GM10266 (cell line): ENCODE results near the gene LILRB5.

Experiments
- DNase-seq: peaks from one replicate; pipeline ENCODE4 v3.0.0; 2012; ENCODE audit errors: extremely low spot score
- TF ChIP-seq, protein P1 (sequence below): IDR thresholded peaks from 2 replicates; pipeline ENCODE4 v1.5.1; 2012; ENCODE audit warnings: mild to moderate bottlenecking, low read depth; ENCODE audit not compliant: control insufficient read depth, insufficient read depth; ENCODE audit errors: missing control alignments

LILRB5 gene

GRCh38 chr19:54257116-54257480 lies at the start of gene LILRB5:
TSS of gene LILRB5 (minus strand) at chr19:54257273. CDS start at chr19:54257193, 80 bp downstream.
- TF ChIP-seq, protein P1, sequence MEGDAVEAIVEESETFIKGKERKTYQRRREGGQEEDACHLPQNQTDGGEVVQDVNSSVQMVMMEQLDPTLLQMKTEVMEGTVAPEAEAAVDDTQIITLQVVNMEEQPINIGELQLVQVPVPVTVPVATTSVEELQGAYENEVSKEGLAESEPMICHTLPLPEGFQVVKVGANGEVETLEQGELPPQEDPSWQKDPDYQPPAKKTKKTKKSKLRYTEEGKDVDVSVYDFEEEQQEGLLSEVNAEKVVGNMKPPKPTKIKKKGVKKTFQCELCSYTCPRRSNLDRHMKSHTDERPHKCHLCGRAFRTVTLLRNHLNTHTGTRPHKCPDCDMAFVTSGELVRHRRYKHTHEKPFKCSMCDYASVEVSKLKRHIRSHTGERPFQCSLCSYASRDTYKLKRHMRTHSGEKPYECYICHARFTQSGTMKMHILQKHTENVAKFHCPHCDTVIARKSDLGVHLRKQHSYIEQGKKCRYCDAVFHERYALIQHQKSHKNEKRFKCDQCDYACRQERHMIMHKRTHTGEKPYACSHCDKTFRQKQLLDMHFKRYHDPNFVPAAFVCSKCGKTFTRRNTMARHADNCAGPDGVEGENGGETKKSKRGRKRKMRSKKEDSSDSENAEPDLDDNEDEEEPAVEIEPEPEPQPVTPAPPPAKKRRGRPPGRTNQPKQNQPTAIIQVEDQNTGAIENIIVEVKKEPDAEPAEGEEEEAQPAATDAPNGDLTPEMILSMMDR: no peak
- DNase-seq: no peak

- TF ChIP-seq, protein P1: no peak
- DNase-seq: no peak
Observed at GRCh38 chr19:54305141-54305540, 48.1 kb upstream of the LILRB5 start.

DNA sequence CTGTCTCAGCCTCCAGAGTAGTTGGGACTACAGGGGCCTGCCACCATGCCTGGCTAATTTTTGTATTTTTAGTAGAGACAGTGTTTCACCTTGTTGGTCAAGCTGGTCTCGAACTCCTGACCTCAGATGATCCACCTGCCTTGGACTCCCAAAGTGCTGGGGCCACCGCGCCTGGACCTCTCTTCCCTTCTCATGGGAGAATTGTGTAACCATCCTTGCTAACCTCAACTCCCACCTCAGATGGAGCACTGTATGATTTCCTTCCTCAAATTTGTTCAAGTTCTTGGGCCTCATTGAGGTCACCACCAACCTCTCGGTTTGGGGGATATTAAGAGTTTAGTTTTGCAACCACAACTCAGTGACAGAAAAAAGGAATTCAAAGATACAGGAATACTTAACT lies 45.2 kb upstream of the LILRB5 start:
- DNase-seq: no peak
- TF ChIP-seq, protein P1: no peak

DNA sequence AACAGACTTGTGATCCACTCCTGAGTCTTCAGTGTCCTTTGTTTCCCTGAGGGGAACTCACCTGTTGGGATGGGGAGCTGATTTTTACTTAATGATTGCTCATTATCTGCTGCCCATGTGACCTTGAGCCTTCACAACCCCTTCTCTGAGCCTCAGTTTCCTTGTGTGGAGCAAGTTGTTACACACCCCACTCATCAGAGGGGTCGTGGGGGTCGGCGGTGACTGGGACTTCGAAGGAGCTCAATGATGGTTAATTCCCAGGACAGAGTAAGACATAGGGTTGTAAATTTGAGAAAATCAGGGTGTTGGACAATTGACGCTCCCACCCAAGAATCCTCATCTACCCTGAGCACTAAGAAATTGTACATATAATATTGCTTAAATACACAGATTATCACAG lies 42.4 kb upstream of the LILRB5 start:
- TF ChIP-seq, protein P1: no peak
- no peak for DNase-seq

DNA sequence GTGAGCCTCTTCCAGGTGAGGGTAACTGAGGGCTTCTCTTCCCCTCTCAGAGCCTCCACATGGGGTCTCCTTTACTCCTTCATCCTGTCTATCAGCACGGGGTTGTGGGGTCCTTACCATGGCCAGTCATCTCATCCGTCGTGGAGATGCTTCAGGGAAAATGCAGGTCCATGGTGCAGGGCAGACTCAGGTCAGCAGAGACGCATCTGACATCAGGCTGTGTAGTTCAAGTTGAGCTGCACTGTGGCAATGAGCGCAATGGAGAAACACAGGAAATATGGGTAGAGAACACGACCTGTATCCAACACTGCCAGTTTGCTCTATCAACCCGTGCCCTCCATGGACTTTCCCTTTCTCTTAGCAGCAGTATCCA lies 42.0 kb upstream of the LILRB5 start:
- TF ChIP-seq, protein P1: no peak
- DNase-seq: no peak

GRCh38 chr19:54298357-54299125 lies 41.5 kb upstream of the LILRB5 start:
- TF ChIP-seq, protein P1: no peak
- DNase-seq: no peak

DNA sequence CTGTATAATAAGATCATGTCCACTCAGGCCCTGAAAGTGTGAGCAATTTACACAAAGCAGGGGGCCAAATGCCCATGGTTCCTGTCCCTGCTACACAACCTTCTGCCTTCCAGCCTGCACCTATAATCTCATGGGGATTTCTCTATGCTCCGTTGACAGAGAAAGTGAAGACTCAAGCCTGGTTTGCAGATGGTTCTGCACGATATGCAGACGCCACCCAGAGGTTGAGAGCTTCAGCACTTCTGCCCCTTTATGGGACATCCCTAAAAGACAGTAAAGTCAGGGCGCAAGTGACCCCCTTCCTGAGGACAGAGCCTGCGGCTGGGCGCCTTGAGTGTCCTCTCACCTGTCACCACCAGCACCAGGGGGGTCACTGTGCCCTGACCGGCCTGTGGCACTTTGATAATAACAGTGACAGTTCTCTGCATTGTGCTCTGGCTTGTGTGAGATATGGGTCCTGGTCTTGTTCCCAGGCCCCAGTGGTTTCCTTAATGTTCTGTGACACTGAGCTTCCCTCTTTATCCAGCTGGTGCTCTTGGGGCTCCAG lies 40.8 kb upstream of the LILRB5 start:
- TF ChIP-seq, protein P1: no peak
- no peak for DNase-seq
